PC-3 (cell line): ENCODE results near the gene LRRC4B.

Source experiments
- EZH2 ChIP-seq: fragments of 300-600 bp; sonication (generic); IDR thresholded peaks from one replicate; pipeline ENCODE4 v1.6.1; 2017; ENCODE audit warnings: antibody characterized with exemption, mild to moderate bottlenecking, low read length; ENCODE audit not compliant: unreplicated experiment
- EZH2phosphoT487 ChIP-seq: fragments of 300-600 bp; sonication (generic); IDR thresholded peaks from 2 replicates; pipeline ENCODE4 v1.6.1; 2018; ENCODE audit warnings: mild to moderate bottlenecking, antibody characterized with exemption, low read length, borderline replicate concordance
- TF ChIP-seq, protein P1 (sequence below): fragments of 300-600 bp; sonication (generic); conservative IDR thresholded peaks from 2 replicates; pipeline ENCODE4 v1.5.1; 2017; ENCODE audit warnings: antibody characterized with exemption, low read depth, mild to moderate bottlenecking, low read length

- TF ChIP-seq, protein P1, sequence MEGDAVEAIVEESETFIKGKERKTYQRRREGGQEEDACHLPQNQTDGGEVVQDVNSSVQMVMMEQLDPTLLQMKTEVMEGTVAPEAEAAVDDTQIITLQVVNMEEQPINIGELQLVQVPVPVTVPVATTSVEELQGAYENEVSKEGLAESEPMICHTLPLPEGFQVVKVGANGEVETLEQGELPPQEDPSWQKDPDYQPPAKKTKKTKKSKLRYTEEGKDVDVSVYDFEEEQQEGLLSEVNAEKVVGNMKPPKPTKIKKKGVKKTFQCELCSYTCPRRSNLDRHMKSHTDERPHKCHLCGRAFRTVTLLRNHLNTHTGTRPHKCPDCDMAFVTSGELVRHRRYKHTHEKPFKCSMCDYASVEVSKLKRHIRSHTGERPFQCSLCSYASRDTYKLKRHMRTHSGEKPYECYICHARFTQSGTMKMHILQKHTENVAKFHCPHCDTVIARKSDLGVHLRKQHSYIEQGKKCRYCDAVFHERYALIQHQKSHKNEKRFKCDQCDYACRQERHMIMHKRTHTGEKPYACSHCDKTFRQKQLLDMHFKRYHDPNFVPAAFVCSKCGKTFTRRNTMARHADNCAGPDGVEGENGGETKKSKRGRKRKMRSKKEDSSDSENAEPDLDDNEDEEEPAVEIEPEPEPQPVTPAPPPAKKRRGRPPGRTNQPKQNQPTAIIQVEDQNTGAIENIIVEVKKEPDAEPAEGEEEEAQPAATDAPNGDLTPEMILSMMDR: no peak
- TF ChIP-seq EZH2 (no peak), EZH2phosphoT487 (no peak)
Measured at GRCh38 chr19:50516456-50516855, 51.8 kb downstream of the LRRC4B start.
